ENCODE results near the gene PAXX. TPM values are rescaled to one million over a fixed set of nuclear protein-coding genes. Genes with fewer than 3 reads are reported as not detected.

PAXX gene
- total RNA-seq, 1 donor from 2014 or later, result 8.3 TPM

GRCh38 chr9:136994888-136995230 is 2.6 kb downstream of the PAXX start:
- Mint-ChIP-seq H3K4me1 (ENCODE audit: unreplicated experiment) (peaks cover 6% of the 10 kb centered on the region), H3K27ac (ENCODE audit: unreplicated experiment) (no peak overlapping the region), H3K4me3 (ENCODE audit: unreplicated experiment) (no peak overlapping the region), H3K36me3 (ENCODE audit: low read depth, unreplicated experiment) (peaks cover 13% of the 10 kb centered on the region), H3K27me3 (ENCODE audit: unreplicated experiment) (peaks cover 17% of the 10 kb centered on the region), H3K9me3 (ENCODE audit: unreplicated experiment) (no peaks in the 10 kb centered on the region)
- DNase-seq (ENCODE audit: low spot score), result peak; percentile 43
- TF ChIP-seq, protein P1, sequence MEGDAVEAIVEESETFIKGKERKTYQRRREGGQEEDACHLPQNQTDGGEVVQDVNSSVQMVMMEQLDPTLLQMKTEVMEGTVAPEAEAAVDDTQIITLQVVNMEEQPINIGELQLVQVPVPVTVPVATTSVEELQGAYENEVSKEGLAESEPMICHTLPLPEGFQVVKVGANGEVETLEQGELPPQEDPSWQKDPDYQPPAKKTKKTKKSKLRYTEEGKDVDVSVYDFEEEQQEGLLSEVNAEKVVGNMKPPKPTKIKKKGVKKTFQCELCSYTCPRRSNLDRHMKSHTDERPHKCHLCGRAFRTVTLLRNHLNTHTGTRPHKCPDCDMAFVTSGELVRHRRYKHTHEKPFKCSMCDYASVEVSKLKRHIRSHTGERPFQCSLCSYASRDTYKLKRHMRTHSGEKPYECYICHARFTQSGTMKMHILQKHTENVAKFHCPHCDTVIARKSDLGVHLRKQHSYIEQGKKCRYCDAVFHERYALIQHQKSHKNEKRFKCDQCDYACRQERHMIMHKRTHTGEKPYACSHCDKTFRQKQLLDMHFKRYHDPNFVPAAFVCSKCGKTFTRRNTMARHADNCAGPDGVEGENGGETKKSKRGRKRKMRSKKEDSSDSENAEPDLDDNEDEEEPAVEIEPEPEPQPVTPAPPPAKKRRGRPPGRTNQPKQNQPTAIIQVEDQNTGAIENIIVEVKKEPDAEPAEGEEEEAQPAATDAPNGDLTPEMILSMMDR (IDR thresholded peaks at IDR 0.05; ENCODE audit: unreplicated experiment), result no peak

DNA sequence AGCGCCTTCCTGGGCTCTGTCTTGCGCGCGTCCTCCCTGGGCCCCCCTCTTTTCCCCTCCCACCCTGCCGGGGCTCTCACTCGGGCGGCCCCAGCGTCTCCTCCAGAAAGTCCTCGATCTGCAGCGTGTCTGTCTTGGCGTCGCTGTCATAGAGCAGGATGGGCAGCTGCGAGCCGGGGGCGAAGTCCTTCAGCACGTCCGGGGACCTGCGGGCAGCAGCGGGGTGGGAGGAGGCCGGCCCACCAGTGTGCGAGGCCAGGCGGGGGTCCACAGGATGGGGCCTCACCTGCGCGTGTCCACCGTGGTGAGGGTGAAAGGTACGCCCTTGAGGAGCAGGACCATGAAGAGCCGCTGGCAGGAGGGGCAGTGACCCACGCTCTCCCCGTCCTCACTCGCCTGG is 3.1 kb downstream of the PAXX start:
- H3K9me3 Mint-ChIP-seq (ENCODE audit: unreplicated experiment), result no peaks in the 10 kb centered on the region
- TF ChIP-seq, protein P1 (IDR thresholded peaks at IDR 0.05; ENCODE audit: unreplicated experiment), result no peak
- H3K27me3 Mint-ChIP-seq (ENCODE audit: unreplicated experiment), result peaks cover 16% of the 10 kb centered on the region
- no peak overlapping the region for H3K4me3 Mint-ChIP-seq (ENCODE audit: unreplicated experiment)
- H3K36me3 Mint-ChIP-seq (ENCODE audit: low read depth, unreplicated experiment), result peaks cover 10% of the 10 kb centered on the region
- peaks cover 6% of the 10 kb centered on the region for H3K4me1 Mint-ChIP-seq (ENCODE audit: unreplicated experiment)
- no peak for DNase-seq (ENCODE audit: low spot score)
- no peak overlapping the region for H3K27ac Mint-ChIP-seq (ENCODE audit: unreplicated experiment)

DNA sequence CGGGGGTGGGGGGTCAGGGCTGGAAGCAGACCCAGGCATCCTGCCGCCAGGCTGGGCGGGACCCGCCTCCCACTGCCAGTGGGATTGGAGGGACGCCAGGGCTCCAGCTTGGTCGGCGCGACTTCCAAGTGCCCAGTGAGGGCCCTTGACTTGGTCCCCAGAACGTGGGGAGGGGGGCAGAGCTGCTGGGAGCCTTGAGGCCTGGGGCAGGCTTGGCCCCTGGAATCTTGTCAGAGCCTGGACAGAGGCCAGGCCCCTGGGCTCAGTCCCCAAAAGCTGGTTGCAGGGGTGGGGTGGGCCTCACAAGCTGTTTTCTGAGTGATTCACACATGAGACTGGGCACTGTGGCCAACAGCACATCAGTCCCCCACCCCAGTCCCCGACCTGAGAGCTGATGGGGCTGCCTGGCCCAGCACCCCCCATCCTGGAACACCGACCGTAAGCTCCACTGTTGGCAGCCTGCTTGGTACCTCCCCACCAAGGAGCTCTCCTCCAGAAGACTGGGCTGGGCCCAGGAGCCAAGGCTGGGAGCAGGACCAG is 3.6 kb downstream of the PAXX start:
- H3K27me3 Mint-ChIP-seq (ENCODE audit: unreplicated experiment), result peaks cover 14% of the 10 kb centered on the region
- H3K9me3 Mint-ChIP-seq (ENCODE audit: unreplicated experiment), result no peaks in the 10 kb centered on the region
- DNase-seq (ENCODE audit: low spot score), result no peak
- H3K27ac Mint-ChIP-seq (ENCODE audit: unreplicated experiment), result no peak overlapping the region
- H3K36me3 Mint-ChIP-seq (ENCODE audit: low read depth, unreplicated experiment), result peaks cover 5% of the 10 kb centered on the region
- TF ChIP-seq, protein P1 (IDR thresholded peaks at IDR 0.05; ENCODE audit: unreplicated experiment), result no peak
- H3K4me1 Mint-ChIP-seq (ENCODE audit: unreplicated experiment), result peaks cover 6% of the 10 kb centered on the region
- no peak overlapping the region for H3K4me3 Mint-ChIP-seq (ENCODE audit: unreplicated experiment)

GRCh38 chr9:136996361-136997292 is 4.4 kb downstream of the PAXX start, which contains the start of gene CLIC3:
Gene CLIC3 (minus strand): TSS chr9:136996568. CDS start chr9:136996543, 25 bp downstream.
- H3K27ac Mint-ChIP-seq (ENCODE audit: unreplicated experiment), result no peak within 1 kb of the TSS
- TF ChIP-seq, protein P1 (IDR thresholded peaks at IDR 0.05; ENCODE audit: unreplicated experiment), result no peak
- peaks cover 6% of the 10 kb centered on the region for H3K4me1 Mint-ChIP-seq (ENCODE audit: unreplicated experiment)
- no peak for DNase-seq (ENCODE audit: low spot score)
- H3K36me3 Mint-ChIP-seq (ENCODE audit: low read depth, unreplicated experiment), result peaks cover 4% of the 10 kb centered on the region
- no peak within 1 kb of the TSS for H3K4me3 Mint-ChIP-seq (ENCODE audit: unreplicated experiment)
- peaks cover 10% of the 10 kb centered on the region for H3K27me3 Mint-ChIP-seq (ENCODE audit: unreplicated experiment)
- no peaks in the 10 kb centered on the region for H3K9me3 Mint-ChIP-seq (ENCODE audit: unreplicated experiment)

- Mint-ChIP-seq H3K4me1 (ENCODE audit: unreplicated experiment) (peaks cover 6% of the 10 kb centered on the region), H3K4me3 (ENCODE audit: unreplicated experiment) (no peak overlapping the region), H3K27me3 (ENCODE audit: unreplicated experiment) (peaks cover 9% of the 10 kb centered on the region), H3K9me3 (ENCODE audit: unreplicated experiment) (no peaks in the 10 kb centered on the region), H3K36me3 (ENCODE audit: low read depth, unreplicated experiment) (peaks cover 4% of the 10 kb centered on the region), H3K27ac (ENCODE audit: unreplicated experiment) (no peak overlapping the region)
- TF ChIP-seq, protein P1 (IDR thresholded peaks at IDR 0.05; ENCODE audit: unreplicated experiment), result no peak
- DNase-seq (ENCODE audit: low spot score), result no peak
These were observed 5.1 kb downstream of the PAXX start for GRCh38 chr9:136997371-136997770.

All from endothelial cell (in vitro differentiated cells).